GM18951 (cell line): Measurements from ENCODE around the gene RHBDL2.

Experiments
- POLR2A ChIP-seq: IDR thresholded peaks from 4 replicates; pipeline ENCODE4 v1.6.1; 2011; ENCODE audit warnings: mild to moderate bottlenecking; ENCODE audit not compliant: insufficient read length, insufficient read depth; ENCODE audit errors: extremely low read depth
- in situ Hi-C: fragments of 300-500 bp; cut with MboI; formaldehyde crosslinking; loops from one replicate; pipeline ENCODE4 v1.12.0; 2022; ENCODE audit warnings: low sequenced_read_pairs, mixed read lengths, inconsistent platforms; ENCODE audit not compliant: unreplicated experiment

The RHBDL2 gene

DNA sequence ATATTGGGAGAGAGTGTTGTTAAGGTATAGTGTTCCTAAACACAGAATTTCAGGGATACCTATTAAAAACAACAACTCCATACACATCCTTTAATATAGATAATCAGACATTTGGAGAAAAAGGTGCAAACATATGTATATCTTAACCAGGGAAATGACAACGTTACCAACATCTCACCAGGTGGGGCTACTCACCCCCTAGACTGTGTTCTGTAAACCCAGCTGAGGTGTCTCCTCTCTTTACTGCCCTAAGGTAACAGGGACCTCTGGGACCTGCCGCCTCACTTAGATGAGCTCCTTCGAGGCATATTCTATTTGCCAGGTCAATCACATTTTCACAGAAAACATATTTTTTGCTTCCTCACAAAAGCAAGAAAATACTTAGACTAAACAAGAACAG is 95.4 kb downstream of the RHBDL2 start:
- in situ Hi-C loops, result loop anchor here (25.0 kb wide), 1 partner anchor 959 kb away; no protein-coding TSS in a partner anchor
- no peak for TF ChIP-seq POLR2A

- in situ Hi-C loops, result loop anchor here (25.0 kb wide), 1 partner anchor 958 kb away; no protein-coding TSS in a partner anchor
Measured at GRCh38 chr1:38845088-38845487, 96.5 kb downstream of the RHBDL2 start.

DNA sequence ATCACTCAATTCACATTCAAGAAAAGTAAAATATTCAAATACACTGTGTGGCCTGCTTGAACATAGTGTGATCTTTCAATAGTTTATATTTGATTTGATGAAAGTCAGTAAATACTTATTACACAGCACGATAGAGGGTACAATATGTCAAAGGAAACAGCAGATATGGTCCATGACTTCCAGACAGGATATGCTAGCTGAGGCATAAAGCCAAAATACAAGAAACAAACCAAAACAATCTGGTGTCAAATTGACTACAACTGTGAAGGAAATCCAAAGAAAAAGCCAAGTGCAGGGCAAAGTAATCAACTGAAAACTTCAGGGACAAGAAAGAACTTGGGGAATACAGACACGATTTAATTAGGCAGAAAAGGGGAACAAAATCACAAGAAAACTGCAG is 101.3 kb downstream of the RHBDL2 start:
- in situ Hi-C loops, result loop anchor here (25.0 kb wide), 1 partner anchor 953 kb away; no protein-coding TSS in a partner anchor
- no peak for TF ChIP-seq POLR2A

GRCh38 chr1:38839363-38839762 is 102.3 kb downstream of the RHBDL2 start:
- in situ Hi-C loops, result loop anchor here (25.0 kb wide), 1 partner anchor 952 kb away; no protein-coding TSS in a partner anchor
- TF ChIP-seq POLR2A, result no peak

- in situ Hi-C loops, result loop anchor here (25.0 kb wide), 1 partner anchor 949 kb away; no protein-coding TSS in a partner anchor
Measured at GRCh38 chr1:38836316-38836715, 105.3 kb downstream of the RHBDL2 start.
